GM13977 (cell line): ENCODE measurements around the gene PLEKHG3.
A peak's percentile ranks its signal among the peaks of the same experiment; 100 is the strongest.

ENCODE experiments used
- DNase-seq: peaks from one replicate; pipeline ENCODE4 v3.0.0; 2012; ENCODE audit warnings: low spot score
- in situ Hi-C: fragments of 300-500 bp; cut with MboI; formaldehyde crosslinking; loops from one replicate; pipeline ENCODE4 v1.12.0; 2022; ENCODE audit warnings: low sequenced_read_pairs, low pct_unique_long_range_greater_than_20kb, mixed read lengths, inconsistent platforms; ENCODE audit not compliant: unreplicated experiment
- TF ChIP-seq, protein P1 (sequence below): IDR thresholded peaks from 2 replicates; pipeline ENCODE4 v1.5.1; 2012; ENCODE audit warnings: mild to moderate bottlenecking, control low read depth; ENCODE audit not compliant: insufficient read depth; ENCODE audit errors: extremely low read depth, missing control alignments

The PLEKHG3 gene

GRCh38 chr14:64760146-64760755 lies 56.0 kb downstream of the PLEKHG3 start:
- in situ Hi-C loops, result no loop called here
- peak; percentile 82 for DNase-seq
- TF ChIP-seq, protein P1, sequence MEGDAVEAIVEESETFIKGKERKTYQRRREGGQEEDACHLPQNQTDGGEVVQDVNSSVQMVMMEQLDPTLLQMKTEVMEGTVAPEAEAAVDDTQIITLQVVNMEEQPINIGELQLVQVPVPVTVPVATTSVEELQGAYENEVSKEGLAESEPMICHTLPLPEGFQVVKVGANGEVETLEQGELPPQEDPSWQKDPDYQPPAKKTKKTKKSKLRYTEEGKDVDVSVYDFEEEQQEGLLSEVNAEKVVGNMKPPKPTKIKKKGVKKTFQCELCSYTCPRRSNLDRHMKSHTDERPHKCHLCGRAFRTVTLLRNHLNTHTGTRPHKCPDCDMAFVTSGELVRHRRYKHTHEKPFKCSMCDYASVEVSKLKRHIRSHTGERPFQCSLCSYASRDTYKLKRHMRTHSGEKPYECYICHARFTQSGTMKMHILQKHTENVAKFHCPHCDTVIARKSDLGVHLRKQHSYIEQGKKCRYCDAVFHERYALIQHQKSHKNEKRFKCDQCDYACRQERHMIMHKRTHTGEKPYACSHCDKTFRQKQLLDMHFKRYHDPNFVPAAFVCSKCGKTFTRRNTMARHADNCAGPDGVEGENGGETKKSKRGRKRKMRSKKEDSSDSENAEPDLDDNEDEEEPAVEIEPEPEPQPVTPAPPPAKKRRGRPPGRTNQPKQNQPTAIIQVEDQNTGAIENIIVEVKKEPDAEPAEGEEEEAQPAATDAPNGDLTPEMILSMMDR, result peak; percentile 75

GRCh38 chr14:64760916-64761315 lies 56.7 kb downstream of the PLEKHG3 start:
- no peak for DNase-seq
- in situ Hi-C loops, result no loop called here
- TF ChIP-seq, protein P1, result no peak

GRCh38 chr14:64761441-64762043 lies 57.3 kb downstream of the PLEKHG3 start:
- DNase-seq, result no peak
- in situ Hi-C loops, result no loop called here
- TF ChIP-seq, protein P1, result no peak

DNA sequence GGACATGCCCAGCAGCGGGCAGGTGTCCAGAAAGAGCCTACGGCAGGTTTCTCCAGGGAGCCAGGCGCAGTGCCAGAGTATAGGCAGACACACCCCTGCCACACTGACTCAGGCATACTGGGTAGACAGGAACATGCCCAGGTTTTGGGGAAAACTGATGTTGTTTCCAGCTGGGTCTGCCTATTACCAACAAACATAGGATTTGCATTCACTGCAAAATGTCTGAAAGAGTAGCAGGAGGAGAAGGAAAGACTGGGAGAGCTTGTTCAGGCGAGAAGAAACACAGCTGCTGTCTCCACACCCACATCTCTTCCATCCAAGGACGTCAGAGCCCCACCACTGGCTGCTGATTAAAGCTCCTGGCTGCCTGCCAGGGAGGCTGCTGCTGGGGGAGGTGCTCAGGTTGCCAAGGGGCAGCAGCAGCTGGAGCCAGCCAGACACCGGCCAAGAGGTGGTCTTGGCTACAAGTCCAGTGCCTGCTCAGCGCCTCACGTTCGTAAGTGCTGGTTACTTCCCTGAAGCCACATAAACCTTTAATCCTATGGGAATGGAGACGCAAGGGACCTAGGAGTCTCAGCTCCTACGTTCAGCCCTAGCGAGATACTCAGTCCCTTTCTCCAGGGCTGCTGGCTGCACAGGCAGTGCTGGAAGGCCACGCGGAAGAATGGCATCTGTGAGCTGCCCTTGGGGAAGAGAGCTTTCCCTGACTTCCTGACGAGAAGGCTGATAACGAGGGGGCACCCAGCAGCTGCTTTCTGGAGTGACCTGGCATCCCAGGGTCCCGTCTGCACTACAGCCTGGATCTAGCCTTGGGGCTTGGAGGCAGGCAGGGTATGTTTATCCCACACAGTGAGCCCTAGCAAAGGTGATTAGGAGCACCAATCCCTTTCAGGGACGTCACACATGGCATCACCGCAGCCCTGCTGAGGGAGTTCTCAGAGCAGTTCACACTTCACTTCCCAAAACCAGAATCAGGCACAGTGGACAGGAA lies 58.1 kb downstream of the PLEKHG3 start:
- in situ Hi-C loops, result no loop called here
- TF ChIP-seq, protein P1, result no peak
- DNase-seq, result no peak

DNA sequence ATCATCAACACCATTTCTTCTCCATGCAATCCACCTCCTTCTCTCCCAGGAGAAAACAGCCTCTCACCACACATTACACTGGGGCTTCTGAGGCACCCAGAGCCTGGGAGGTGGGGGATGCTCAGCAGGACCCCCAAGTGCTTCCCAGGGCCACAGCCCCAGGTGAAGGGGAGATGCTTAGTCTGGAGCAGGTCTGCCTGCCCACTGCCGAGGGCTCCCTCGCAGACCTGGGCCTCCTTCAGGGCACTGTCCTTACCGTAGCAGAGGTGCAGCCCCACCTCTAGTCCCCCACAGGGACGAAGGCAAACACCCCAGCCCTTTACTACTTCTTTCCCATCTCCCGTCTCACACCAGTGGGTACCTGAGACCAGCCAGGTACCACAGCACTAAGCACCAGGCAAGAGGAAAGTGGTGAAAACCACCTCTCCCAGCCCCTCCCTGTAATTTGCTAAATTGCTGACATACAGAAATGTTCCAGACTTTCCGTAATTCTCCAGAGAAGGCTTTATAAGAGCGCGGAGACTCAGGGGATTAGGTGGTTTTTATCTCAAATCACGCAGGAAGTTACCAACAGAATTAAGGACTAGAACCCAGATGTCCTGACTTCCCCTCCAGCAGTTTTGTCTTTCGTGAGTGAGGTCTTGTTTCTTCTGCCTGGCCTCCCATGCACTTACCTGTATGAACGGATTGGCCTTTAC lies 59.0 kb downstream of the PLEKHG3 start:
- TF ChIP-seq, protein P1, result no peak
- in situ Hi-C loops, result no loop called here
- DNase-seq, result no peak
